HG02588 (cell line): ENCODE results near the gene GCH1.

ENCODE experiments used
- ATAC-seq: cut with Tn5 transposase; IDR thresholded peaks from one replicate; pipeline ENCODE4 v1.9.1; 2021; ENCODE audit warnings: mild to moderate bottlenecking, moderate library complexity; ENCODE audit not compliant: unreplicated experiment

Gene GCH1

GRCh38 chr14:54829486-54830224 lies 73.0 kb downstream of the GCH1 start:
- no peak for ATAC-seq

GRCh38 chr14:54828037-54828436 lies 74.6 kb downstream of the GCH1 start:
- no peak for ATAC-seq

- no peak for ATAC-seq
Observed at GRCh38 chr14:54823757-54824549, 78.7 kb downstream of the GCH1 start.

- no peak for ATAC-seq
Observed at GRCh38 chr14:54822685-54823084, 79.9 kb downstream of the GCH1 start.

- no peak for ATAC-seq
Observed at GRCh38 chr14:54818201-54819133, 84.2 kb downstream of the GCH1 start.

- no peak for ATAC-seq
Observed at GRCh38 chr14:54817506-54817905, 85.1 kb downstream of the GCH1 start.

- no peak for ATAC-seq
Observed at GRCh38 chr14:54816450-54816849, 86.2 kb downstream of the GCH1 start.

GRCh38 chr14:54815515-54815914 lies 87.1 kb downstream of the GCH1 start:
- ATAC-seq: no peak

- ATAC-seq: no peak
Observed at GRCh38 chr14:54815016-54815415, 87.6 kb downstream of the GCH1 start.

- ATAC-seq: no peak
Observed at GRCh38 chr14:54814076-54814475, 88.5 kb downstream of the GCH1 start.

- ATAC-seq: no peak
Observed at GRCh38 chr14:54813081-54813480, 89.5 kb downstream of the GCH1 start.

- ATAC-seq: no peak
Observed at GRCh38 chr14:54812617-54813016, 90.0 kb downstream of the GCH1 start.

- ATAC-seq: no peak
Observed at GRCh38 chr14:54809767-54810166, 92.9 kb downstream of the GCH1 start.

GRCh38 chr14:54808326-54809161 lies 94.1 kb downstream of the GCH1 start:
- no peak for ATAC-seq

GRCh38 chr14:54807881-54808280 lies 94.7 kb downstream of the GCH1 start:
- ATAC-seq: no peak

GRCh38 chr14:54807428-54807827 lies 95.2 kb downstream of the GCH1 start:
- ATAC-seq: no peak

GRCh38 chr14:54806616-54807015 lies 96.0 kb downstream of the GCH1 start:
- no peak for ATAC-seq

- ATAC-seq: peak; percentile 68
Observed at GRCh38 chr14:54805445-54806322, 96.9 kb downstream of the GCH1 start.

- ATAC-seq: no peak
Observed at GRCh38 chr14:54805070-54805444, 97.6 kb downstream of the GCH1 start.
